ENCODE data around the gene TMEM31. TPM values are rescaled to one million over a fixed set of nuclear protein-coding genes. Genes with fewer than 3 reads are reported as not detected.

The TMEM31 gene
- polyA plus RNA-seq (ENCODE audit: insufficient read length in 3 of 3) = 1 to 10 TPM; 1.1 to 1.5 (median 1.5) TPM

- DNase-seq (ENCODE audit: low read depth in 3 of 3, low spot score in 2 of 3) = no peak
These were observed at the start of gene TMEM31 for GRCh38 chrX:103710609-103711008. Gene TMEM31, plus strand, starts transcription at chrX:103710909. Its CDS starts 1,350 bp downstream, at chrX:103712259.

- no peak for DNase-seq (ENCODE audit: low read depth in 3 of 3, low spot score in 2 of 3)
These were observed 46.5 kb upstream of the TMEM31 start for GRCh38 chrX:103663981-103664762.

GRCh38 chrX:103666202-103667107 lies 44.3 kb upstream of the TMEM31 start:
- no peak for DNase-seq (ENCODE audit: low read depth in 3 of 3, low spot score in 2 of 3)

- no peak for DNase-seq (ENCODE audit: low read depth in 3 of 3, low spot score in 2 of 3)
These were observed 41.0 kb upstream of the TMEM31 start for GRCh38 chrX:103669745-103670144.

GRCh38 chrX:103674531-103675454 lies 35.9 kb upstream of the TMEM31 start:
- DNase-seq (ENCODE audit: low read depth in 3 of 3, low spot score in 2 of 3) = no peak

GRCh38 chrX:103678199-103678993 lies 32.3 kb upstream of the TMEM31 start:
- no peak for DNase-seq (ENCODE audit: low read depth in 3 of 3, low spot score in 2 of 3)

- no peak for DNase-seq (ENCODE audit: low read depth in 3 of 3, low spot score in 2 of 3)
These were observed 29.3 kb upstream of the TMEM31 start for GRCh38 chrX:103681443-103681842.

GRCh38 chrX:103685396-103685795 lies 25.3 kb upstream of the TMEM31 start:
- DNase-seq (ENCODE audit: low read depth in 3 of 3, low spot score in 2 of 3) = no peak

- peak; percentile 86 to 89 (median 87) for DNase-seq (ENCODE audit: low read depth in 3 of 3, low spot score in 2 of 3)
These were observed 24.3 kb upstream of the TMEM31 start, which contains the start of gene MORF4L2 for GRCh38 chrX:103686199-103687072. Gene MORF4L2, minus strand, starts transcription at chrX:103686699. Its CDS starts 9,672 bp downstream, at chrX:103677027.

GRCh38 chrX:103687073-103687695 lies 23.5 kb upstream of the TMEM31 start:
- DNase-seq (ENCODE audit: low read depth in 3 of 3, low spot score in 2 of 3) = peak in 1 of 3 donors; percentile 57

GRCh38 chrX:103687696-103688201 lies 23.0 kb upstream of the TMEM31 start:
- DNase-seq (ENCODE audit: low read depth in 3 of 3, low spot score in 2 of 3) = peak; percentile 64 to 78 (median 74)

- DNase-seq (ENCODE audit: low read depth in 3 of 3, low spot score in 2 of 3) = no peak
These were observed 21.8 kb upstream of the TMEM31 start for GRCh38 chrX:103688946-103689345.

GRCh38 chrX:103691059-103691458 lies 19.6 kb upstream of the TMEM31 start:
- no peak for DNase-seq (ENCODE audit: low read depth in 3 of 3, low spot score in 2 of 3)

GRCh38 chrX:103697687-103698086 lies 13.0 kb upstream of the TMEM31 start:
- no peak for DNase-seq (ENCODE audit: low read depth in 3 of 3, low spot score in 2 of 3)

- DNase-seq (ENCODE audit: low read depth in 3 of 3, low spot score in 2 of 3) = no peak
These were observed 11.5 kb upstream of the TMEM31 start for GRCh38 chrX:103699243-103699642.

- no peak for DNase-seq (ENCODE audit: low read depth in 3 of 3, low spot score in 2 of 3)
These were observed 5.8 kb upstream of the TMEM31 start for GRCh38 chrX:103704863-103705262.

GRCh38 chrX:103716962-103717361 lies 6.3 kb downstream of the TMEM31 start:
- no peak for DNase-seq (ENCODE audit: low read depth in 3 of 3, low spot score in 2 of 3)

- DNase-seq (ENCODE audit: low read depth in 3 of 3, low spot score in 2 of 3) = no peak
These were observed 7.4 kb downstream of the TMEM31 start for GRCh38 chrX:103718120-103718519.
